ENCODE measurements around the gene NDUFAB1. TPM values are rescaled to one million over a fixed set of nuclear protein-coding genes. Genes with fewer than 3 reads are reported as not detected.
"Not testable (repeated sequence)": the region's sequence is repeated elsewhere in the genome, so short reads cannot be mapped to it uniquely, and the experiment has no call there.

Gene NDUFAB1
- total RNA-seq, 5 donors from 2014 or later (not counting 1 experiment from before 2014, with no cell fraction given) = 24.2 to 44.3 (median 41.0) TPM

- Histone ChIP-seq H3K9me3 (no peaks in the 10 kb centered on the region), H3K27me3 (replicated peaks in 1 of 2; ENCODE audit: control insufficient read depth in 2 of 2, extremely low read depth in 1 of 2, insufficient read depth in 2 of 2, low read length in 1 of 2) (no peaks in the 10 kb centered on the region), H3K27ac (ENCODE audit: low read length) (no peak overlapping the region), H3K36me3 (ENCODE audit: control insufficient read depth in 2 of 2, extremely low read depth in 1 of 2, insufficient read depth in 1 of 2, low read length in 1 of 2) (peaks cover 19 to 48% of the 10 kb centered on the region in 2 donors), H3K4me3 (ENCODE audit: control insufficient read depth in 1 of 2, extremely low read depth in 1 of 2, low read length in 1 of 2) (no peak overlapping the region), H3K4me1 (ENCODE audit: control insufficient read depth in 1 of 2, extremely low read depth in 1 of 2, insufficient read depth in 2 of 2, low read length in 2 of 2) (peaks cover 3 to 11% of the 10 kb centered on the region in 2 experiments)
- DNase-seq (no peak), ATAC-seq (replicated peaks in 1 of 4) (no peak)
- WGBS (ENCODE audit: insufficient coverage) = 94% methylated on average over 5 of the region's 6 CpGs
- no peaks in the 10 kb centered on the region for H3K27me3 Mint-ChIP-seq
- POLR2A ChIA-PET = no interaction called here
- H3K9me3 Mint-ChIP-seq = no peaks in the 10 kb centered on the region
- peaks cover 29% of the 10 kb centered on the region for H3K36me3 Mint-ChIP-seq
- no peak overlapping the region for H3K27ac Mint-ChIP-seq
- H3K4me3 Mint-ChIP-seq = no peak overlapping the region
- H3K4me1 Mint-ChIP-seq = peaks cover 10 to 15% (median 12%) of the 10 kb centered on the region in 3 donors
- CTCF ChIA-PET = no interaction called here
These were observed 44.0 kb downstream of the NDUFAB1 start for GRCh38 chr16:23552161-23552560.

GRCh38 chr16:23549938-23550337 lies 46.2 kb downstream of the NDUFAB1 start:
- Histone ChIP-seq H3K36me3 (ENCODE audit: control insufficient read depth in 2 of 2, extremely low read depth in 1 of 2, insufficient read depth in 1 of 2, low read length in 1 of 2) (peaks cover 24 to 70% of the 10 kb centered on the region in 2 donors), H3K9me3 (no peaks in the 10 kb centered on the region), H3K27me3 (replicated peaks in 1 of 2; ENCODE audit: control insufficient read depth in 2 of 2, extremely low read depth in 1 of 2, insufficient read depth in 2 of 2, low read length in 1 of 2) (no peaks in the 10 kb centered on the region), H3K4me3 (ENCODE audit: control insufficient read depth in 1 of 2, extremely low read depth in 1 of 2, low read length in 1 of 2) (no peak overlapping the region), H3K4me1 (ENCODE audit: control insufficient read depth in 1 of 2, extremely low read depth in 1 of 2, insufficient read depth in 2 of 2, low read length in 2 of 2) (no peaks in the 10 kb centered on the region), H3K27ac (ENCODE audit: low read length) (no peak overlapping the region)
- WGBS (ENCODE audit: insufficient coverage) = no CpG with 5 or more reads among the region's 5 CpGs
- ChIA-PET POLR2A (no interaction called here), CTCF (interaction anchor here in 1 of 2 donors (0.7 kb wide), 1 partner anchor 259 kb away, joined by 3 read pairs; no protein-coding TSS in a partner anchor)
- peaks cover 33% of the 10 kb centered on the region for H3K36me3 Mint-ChIP-seq
- no peak overlapping the region for H3K4me3 Mint-ChIP-seq
- peaks cover 0 to 2% (median 0%) of the 10 kb centered on the region in 3 donors for H3K4me1 Mint-ChIP-seq
- ATAC-seq (replicated peaks in 1 of 4) = no peak
- H3K9me3 Mint-ChIP-seq = no peaks in the 10 kb centered on the region
- DNase-seq = no peak
- no peak overlapping the region for H3K27ac Mint-ChIP-seq
- no peaks in the 10 kb centered on the region for H3K27me3 Mint-ChIP-seq

- CTCF ChIA-PET = no interaction called here
- H3K4me1 Mint-ChIP-seq = no peaks in the 10 kb centered on the region
- H3K27ac Mint-ChIP-seq = no peak overlapping the region
- Histone ChIP-seq H3K27me3 (replicated peaks in 1 of 2; ENCODE audit: control insufficient read depth in 2 of 2, extremely low read depth in 1 of 2, insufficient read depth in 2 of 2, low read length in 1 of 2) (no peaks in the 10 kb centered on the region), H3K4me1 (ENCODE audit: control insufficient read depth in 1 of 2, extremely low read depth in 1 of 2, insufficient read depth in 2 of 2, low read length in 2 of 2) (no peaks in the 10 kb centered on the region), H3K4me3 (ENCODE audit: control insufficient read depth in 1 of 2, extremely low read depth in 1 of 2, low read length in 1 of 2) (no peak overlapping the region), H3K36me3 (ENCODE audit: control insufficient read depth in 2 of 2, extremely low read depth in 1 of 2, insufficient read depth in 1 of 2, low read length in 1 of 2) (peaks cover 9 to 69% of the 10 kb centered on the region in 2 donors), H3K9me3 (no peaks in the 10 kb centered on the region), H3K27ac (ENCODE audit: low read length) (no peak overlapping the region)
- ATAC-seq (replicated peaks in 1 of 4) (no peak), DNase-seq (no peak)
- POLR2A ChIA-PET = no interaction called here
- H3K4me3 Mint-ChIP-seq = no peak overlapping the region
- H3K27me3 Mint-ChIP-seq = no peaks in the 10 kb centered on the region
- 97% methylated on average over 11 of the region's 14 CpGs for WGBS (ENCODE audit: insufficient coverage)
- peaks cover 29% of the 10 kb centered on the region for H3K36me3 Mint-ChIP-seq
- H3K9me3 Mint-ChIP-seq = no peaks in the 10 kb centered on the region
These were observed 51.7 kb downstream of the NDUFAB1 start for GRCh38 chr16:23544436-23544835.

- H3K27ac ChIP-seq (ENCODE audit: low read length); H3K27me3 ChIP-seq (replicated peaks in 1 of 2; ENCODE audit: control insufficient read depth in 2 of 2, extremely low read depth in 1 of 2, insufficient read depth in 2 of 2, low read length in 1 of 2); H3K27me3 Mint-ChIP-seq; ATAC-seq (replicated peaks in 1 of 4); H3K4me1 Mint-ChIP-seq; H3K9me3 Mint-ChIP-seq; H3K4me1 ChIP-seq (ENCODE audit: control insufficient read depth in 1 of 2, extremely low read depth in 1 of 2, insufficient read depth in 2 of 2, low read length in 2 of 2); H3K9me3 ChIP-seq; POLR2A ChIA-PET; H3K27ac Mint-ChIP-seq; H3K4me3 Mint-ChIP-seq; H3K4me3 ChIP-seq (ENCODE audit: control insufficient read depth in 1 of 2, extremely low read depth in 1 of 2, low read length in 1 of 2); DNase-seq: not testable (repeated sequence)
- WGBS (ENCODE audit: insufficient coverage) = no CpG with 5 or more reads among the region's 3 CpGs
- CTCF ChIA-PET = interaction anchor here in 1 of 2 donors (0.5 kb wide), 1 partner anchor 25 kb away, joined by 5 read pairs; no protein-coding TSS in a partner anchor
- H3K36me3 Mint-ChIP-seq = peaks cover 20% of the 10 kb centered on the region
- H3K36me3 ChIP-seq (ENCODE audit: control insufficient read depth in 2 of 2, extremely low read depth in 1 of 2, insufficient read depth in 1 of 2, low read length in 1 of 2) = peaks cover 0 to 55% of the 10 kb centered on the region in 2 donors
These were observed 55.3 kb downstream of the NDUFAB1 start for GRCh38 chr16:23540817-23541178.

GRCh38 chr16:23539984-23540816 lies 55.9 kb downstream of the NDUFAB1 start:
- Mint-ChIP-seq H3K4me3 (no peak overlapping the region), H3K27ac (no peak overlapping the region), H3K36me3 (peaks cover 23% of the 10 kb centered on the region), H3K9me3 (no peaks in the 10 kb centered on the region), H3K4me1 (no peaks in the 10 kb centered on the region), H3K27me3 (no peaks in the 10 kb centered on the region)
- Histone ChIP-seq H3K36me3 (ENCODE audit: control insufficient read depth in 2 of 2, extremely low read depth in 1 of 2, insufficient read depth in 1 of 2, low read length in 1 of 2) (peaks cover 1 to 53% of the 10 kb centered on the region in 2 donors), H3K4me3 (ENCODE audit: control insufficient read depth in 1 of 2, extremely low read depth in 1 of 2, low read length in 1 of 2) (no peak overlapping the region), H3K4me1 (ENCODE audit: control insufficient read depth in 1 of 2, extremely low read depth in 1 of 2, insufficient read depth in 2 of 2, low read length in 2 of 2) (no peaks in the 10 kb centered on the region), H3K9me3 (no peaks in the 10 kb centered on the region), H3K27me3 (replicated peaks in 1 of 2; ENCODE audit: control insufficient read depth in 2 of 2, extremely low read depth in 1 of 2, insufficient read depth in 2 of 2, low read length in 1 of 2) (no peaks in the 10 kb centered on the region), H3K27ac (ENCODE audit: low read length) (no peak overlapping the region)
- ChIA-PET CTCF (interaction anchor here in 1 of 2 donors (0.5 kb wide), 1 partner anchor 25 kb away, joined by 5 read pairs; no protein-coding TSS in a partner anchor), POLR2A (no interaction called here)
- no peak for DNase-seq
- ATAC-seq (replicated peaks in 1 of 4) = no peak
- 96% methylated on average over 4 of the region's 11 CpGs for WGBS (ENCODE audit: insufficient coverage)

GRCh38 chr16:23538919-23539278 lies 57.2 kb downstream of the NDUFAB1 start:
- H3K4me3 Mint-ChIP-seq = no peak overlapping the region
- no peaks in the 10 kb centered on the region for H3K4me1 ChIP-seq (ENCODE audit: control insufficient read depth in 1 of 2, extremely low read depth in 1 of 2, insufficient read depth in 2 of 2, low read length in 2 of 2)
- no peak overlapping the region for H3K4me3 ChIP-seq (ENCODE audit: control insufficient read depth in 1 of 2, extremely low read depth in 1 of 2, low read length in 1 of 2)
- DNase-seq (no peak), ATAC-seq (replicated peaks in 1 of 4) (no peak)
- no CpG with 5 or more reads among the region's 1 CpG for WGBS (ENCODE audit: insufficient coverage)
- no peaks in the 10 kb centered on the region for H3K27me3 Mint-ChIP-seq
- no peaks in the 10 kb centered on the region for H3K9me3 Mint-ChIP-seq
- no peak overlapping the region for H3K27ac ChIP-seq (ENCODE audit: low read length)
- POLR2A ChIA-PET = interaction anchor here in 1 of 2 donors (0.5 kb wide), 1 partner anchor 48 kb away, joined by 4 read pairs; no protein-coding TSS in a partner anchor
- no peak overlapping the region for H3K27ac Mint-ChIP-seq
- peaks cover 10 to 54% of the 10 kb centered on the region in 2 donors for H3K36me3 ChIP-seq (ENCODE audit: control insufficient read depth in 2 of 2, extremely low read depth in 1 of 2, insufficient read depth in 1 of 2, low read length in 1 of 2)
- no peaks in the 10 kb centered on the region for H3K4me1 Mint-ChIP-seq
- CTCF ChIA-PET = interaction anchor here in 1 of 2 donors (0.7 kb wide), 1 partner anchor 16 kb away, joined by 3 read pairs; no protein-coding TSS in a partner anchor
- H3K9me3 ChIP-seq = no peaks in the 10 kb centered on the region
- H3K27me3 ChIP-seq (replicated peaks in 1 of 2; ENCODE audit: control insufficient read depth in 2 of 2, extremely low read depth in 1 of 2, insufficient read depth in 2 of 2, low read length in 1 of 2) = no peaks in the 10 kb centered on the region
- H3K36me3 Mint-ChIP-seq = peaks cover 26% of the 10 kb centered on the region

All from T-cell (primary cell).